ENCODE measurements around the gene CNOT6.

DNA sequence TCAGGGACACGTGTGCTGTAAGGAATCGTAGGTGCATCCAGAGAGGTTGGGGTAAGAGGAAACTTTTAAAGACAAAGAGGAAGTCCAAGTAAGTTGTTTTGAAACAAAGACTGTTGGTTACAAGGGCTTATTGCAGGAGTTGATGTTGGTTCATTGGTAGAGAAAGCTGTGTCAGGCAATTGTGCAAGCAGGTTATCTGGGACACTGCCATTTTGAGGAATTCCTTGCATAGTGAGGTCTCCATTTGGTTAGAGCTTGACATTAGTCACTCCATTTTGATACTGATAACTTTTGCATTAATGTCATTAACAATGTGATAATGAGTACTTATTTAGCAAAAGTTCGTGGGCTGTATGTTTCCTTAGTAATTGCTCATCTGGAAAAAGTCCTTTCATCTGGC is 24.9 kb downstream of the CNOT6 start:
- no peak for TF ChIP-seq CTCF (IDR thresholded peaks at IDR 0.05)
- no peak for TF ChIP-seq EP300 (IDR thresholded peaks at IDR 0.05)
- TF ChIP-seq POLR2A (IDR thresholded peaks at IDR 0.05): no peak
- no peak for TF ChIP-seq POLR2AphosphoS5 (IDR thresholded peaks at IDR 0.05)

Measured in upper lobe of left lung (tissue), 4 donors.